HUES64 (cell line): ENCODE data around the gene TCF25.

ENCODE experiments used
- H3K27ac ChIP-seq: 2 replicates; pipeline ENCODE4 v1.7.0; 2013; ENCODE audit warnings: low read depth, low read length, inconsistent platforms
- H3K27me3 ChIP-seq: 2 replicates; pipeline ENCODE4 v1.6.1; 2013; ENCODE audit warnings: mild to moderate bottlenecking, low read length; ENCODE audit not compliant: insufficient read depth
- H3K36me3 ChIP-seq: 2 replicates; pipeline ENCODE4 v1.6.1; 2013; ENCODE audit warnings: mild to moderate bottlenecking, low read length; ENCODE audit not compliant: insufficient read depth
- H3K4me1 ChIP-seq: 2 replicates; pipeline ENCODE4 v1.6.1; 2013; ENCODE audit warnings: mild to moderate bottlenecking, low read length, moderate library complexity; ENCODE audit not compliant: insufficient read depth
- H3K4me3 ChIP-seq: 2 replicates; pipeline ENCODE4 v1.5.1; 2013; ENCODE audit warnings: mild to moderate bottlenecking, low read length, moderate library complexity
- H3K9ac ChIP-seq: 2 replicates; pipeline ENCODE4 v1.6.1; 2013; ENCODE audit warnings: mild to moderate bottlenecking, low read depth, low read length
- H3K9me3 ChIP-seq: 2 replicates; pipeline ENCODE4 v1.6.1; 2013; ENCODE audit warnings: low read depth, low read length; ENCODE audit not compliant: insufficient read depth
- WGBS: fragments of 150-250, 120-280 bp; methylation state at CpG from one replicate; pipeline ENCODE4 v1.1.7; 2013; ENCODE audit warnings: missing lambda C conversion rate; 5-methylcytosine and 5-hydroxymethylcytosine counted together

The TCF25 gene

GRCh38 chr16:89952551-89952950, 79.2 kb downstream of the TCF25 start:
- Histone ChIP-seq H3K9ac (no peak overlapping the region), H3K4me3 (no peak overlapping the region), H3K9me3 (no peaks in the 10 kb centered on the region), H3K36me3 (no peaks in the 10 kb centered on the region), H3K27me3 (peaks cover 17% of the 10 kb centered on the region), H3K4me1 (no peaks in the 10 kb centered on the region), H3K27ac (no peak overlapping the region)
- WGBS, result 93% methylated on average over 6 of the region's 6 CpGs

- Histone ChIP-seq H3K4me1 (no peaks in the 10 kb centered on the region), H3K9me3 (no peaks in the 10 kb centered on the region), H3K27me3 (peaks cover 10% of the 10 kb centered on the region), H3K4me3 (no peak overlapping the region), H3K36me3 (peaks cover 5% of the 10 kb centered on the region), H3K9ac (no peak overlapping the region), H3K27ac (no peak overlapping the region)
- 93% methylated on average over 11 of the region's 11 CpGs for WGBS
Measured at GRCh38 chr16:89953671-89954406, 80.4 kb downstream of the TCF25 start.

- Histone ChIP-seq H3K27ac (no peak overlapping the region), H3K4me3 (no peak overlapping the region), H3K4me1 (no peaks in the 10 kb centered on the region), H3K27me3 (peaks cover 6% of the 10 kb centered on the region), H3K9me3 (no peaks in the 10 kb centered on the region), H3K36me3 (peaks cover 10% of the 10 kb centered on the region), H3K9ac (no peak overlapping the region)
- 95% methylated on average over 15 of the region's 15 CpGs for WGBS
Measured at GRCh38 chr16:89954462-89954861, 81.1 kb downstream of the TCF25 start.

- Histone ChIP-seq H3K36me3 (peaks cover 10% of the 10 kb centered on the region), H3K4me3 (no peak overlapping the region), H3K9me3 (no peaks in the 10 kb centered on the region), H3K4me1 (no peaks in the 10 kb centered on the region), H3K27ac (no peak overlapping the region), H3K27me3 (no peaks in the 10 kb centered on the region), H3K9ac (no peak overlapping the region)
- 83% methylated on average over 13 of the region's 15 CpGs for WGBS
Measured at GRCh38 chr16:89955001-89955685, 81.8 kb downstream of the TCF25 start.

- 94% methylated on average over 15 of the region's 15 CpGs for WGBS
- Histone ChIP-seq H3K27me3 (no peaks in the 10 kb centered on the region), H3K9me3 (no peaks in the 10 kb centered on the region), H3K27ac (no peak overlapping the region), H3K36me3 (peaks cover 20% of the 10 kb centered on the region), H3K4me3 (no peak overlapping the region), H3K4me1 (no peaks in the 10 kb centered on the region), H3K9ac (no peak overlapping the region)
Measured at GRCh38 chr16:89956505-89957215, 83.3 kb downstream of the TCF25 start.

GRCh38 chr16:89957216-89957785, 83.9 kb downstream of the TCF25 start:
- H3K27me3 ChIP-seq, result no peaks in the 10 kb centered on the region
- no peak overlapping the region for H3K9ac ChIP-seq
- no peaks in the 10 kb centered on the region for H3K4me1 ChIP-seq
- peaks cover 20% of the 10 kb centered on the region for H3K36me3 ChIP-seq
- no peak overlapping the region for H3K27ac ChIP-seq
- H3K4me3 ChIP-seq, result no peak overlapping the region
- H3K9me3 ChIP-seq, result no peaks in the 10 kb centered on the region
- 96% methylated on average over 23 of the region's 23 CpGs for WGBS

- Histone ChIP-seq H3K4me3 (no peak overlapping the region), H3K36me3 (peaks cover 20% of the 10 kb centered on the region), H3K27me3 (no peaks in the 10 kb centered on the region), H3K4me1 (no peaks in the 10 kb centered on the region), H3K27ac (no peak overlapping the region), H3K9me3 (no peaks in the 10 kb centered on the region), H3K9ac (no peak overlapping the region)
- WGBS, result 89% methylated on average over 7 of the region's 7 CpGs
Measured at GRCh38 chr16:89958068-89958467, 84.7 kb downstream of the TCF25 start.

GRCh38 chr16:89958596-89958995, 85.2 kb downstream of the TCF25 start:
- Histone ChIP-seq H3K27ac (no peak overlapping the region), H3K27me3 (no peaks in the 10 kb centered on the region), H3K9me3 (no peaks in the 10 kb centered on the region), H3K4me3 (no peak overlapping the region), H3K9ac (no peak overlapping the region), H3K36me3 (peaks cover 24% of the 10 kb centered on the region), H3K4me1 (no peaks in the 10 kb centered on the region)
- 95% methylated on average over 10 of the region's 10 CpGs for WGBS

GRCh38 chr16:89960966-89961365, 87.6 kb downstream of the TCF25 start:
- H3K4me3 ChIP-seq, result no peak overlapping the region
- peaks cover 25% of the 10 kb centered on the region for H3K36me3 ChIP-seq
- H3K4me1 ChIP-seq, result no peaks in the 10 kb centered on the region
- no peak overlapping the region for H3K9ac ChIP-seq
- no peak overlapping the region for H3K27ac ChIP-seq
- no peaks in the 10 kb centered on the region for H3K9me3 ChIP-seq
- no peaks in the 10 kb centered on the region for H3K27me3 ChIP-seq
- 94% methylated on average over 13 of the region's 13 CpGs for WGBS
